Activated CD8-positive, alpha-beta T cell treated with anti-CD3 and anti-CD28 coated beads, Interleukin-2, amount 10 ng/mL, durations not matched to agents 7 days and 5 days (primary cell): ENCODE data around the gene NRL. TPM values are rescaled to one million over a fixed set of nuclear protein-coding genes. Genes with fewer than 3 reads are reported as not detected.

Experiments used
- ATAC-seq: fragments of 150-1000 bp; cut with Tn5 transposase; one replicate; pipeline ENCODE4 v1.10.0; 2021; ENCODE audit warnings: moderate library complexity
- CTCF ChIA-PET: fragments of 350-600 bp; sonication (Branson Sonifier 250); formaldehyde crosslinking; loops from one replicate; lab custom pipeline; 2021; ENCODE audit warnings: antibody characterized with exemption; lab: Charles Lee
- POLR2A ChIA-PET: fragments of 350-600 bp; sonication (Branson Sonifier 250); formaldehyde crosslinking; loops from one replicate; lab custom pipeline; 2021; ENCODE audit warnings: antibody characterized with exemption; lab: Charles Lee
- DNase-seq: peaks from one replicate; pipeline ENCODE4 v3.0.0-alpha.2; 2020
- H3K27ac Mint-ChIP-seq: one replicate; pipeline ENCODE4 v1.8.0; 2021; ENCODE audit warnings: mild to moderate bottlenecking, mixed read lengths
- H3K27me3 Mint-ChIP-seq: one replicate; pipeline ENCODE4 v1.8.0; 2021; ENCODE audit warnings: low read depth, mixed read lengths
- H3K36me3 Mint-ChIP-seq: one replicate; pipeline ENCODE4 v1.8.0; 2021; ENCODE audit warnings: low read depth, mixed read lengths
- H3K4me1 Mint-ChIP-seq: one replicate; pipeline ENCODE4 v1.8.0; 2021; ENCODE audit warnings: low read depth, mixed read lengths
- H3K4me3 Mint-ChIP-seq: one replicate; pipeline ENCODE4 v1.8.0; 2021; ENCODE audit warnings: mild to moderate bottlenecking, mixed read lengths
- H3K9me3 Mint-ChIP-seq: one replicate; pipeline ENCODE4 v1.8.0; 2022; ENCODE audit warnings: mixed read lengths; ENCODE audit not compliant: insufficient read depth
- total RNA-seq, 2 experiments: library from RNA; stranded (reverse); gene quantifications; one replicate each; pipeline ENCODE4 v1.2.3, GENCODE V29; 2021

Gene NRL
- total RNA-seq, 2 experiments from 2014 or later, result 2.8 to 3.4 TPM

- Mint-ChIP-seq H3K27ac (peak overlapping the region; percentile 43), H3K9me3 (no peaks in the 10 kb centered on the region), H3K4me1 (peaks cover 54% of the 10 kb centered on the region), H3K4me3 (peak overlapping the region; percentile 88), H3K36me3 (peaks cover 76% of the 10 kb centered on the region), H3K27me3 (no peaks in the 10 kb centered on the region)
- POLR2A ChIA-PET, result interaction anchor here (1.0 to 10.1 kb wide), 3 partner anchors 16 to 30 kb away, joined by 5 to 229 read pairs (median 14); partner anchors contain the start of genes DCAF11, IRF9 and NRL
- DNase-seq, result no peak
- no peak for ATAC-seq
- CTCF ChIA-PET, result interaction anchor here (4.8 to 6.1 kb wide), 2 partner anchors 16 to 29 kb away, joined by 22 to 77 read pairs; partner anchors contain the start of genes DCAF11, IRF9 and NRL
Measured at GRCh38 chr14:24144451-24144850, 29.7 kb upstream of the NRL start.

- H3K4me1 Mint-ChIP-seq, result peaks cover 54% of the 10 kb centered on the region
- H3K27ac Mint-ChIP-seq, result peak overlapping the region; percentile 1
- ChIA-PET POLR2A (interaction anchor here (0.7 to 2.2 kb wide), 4 partner anchors 15 to 526 kb away, joined by 3 to 14 read pairs (median 4); partner anchors contain the start of genes DCAF11, IRF9 and NRL), CTCF (interaction anchor here (4.8 to 6.1 kb wide), 2 partner anchors 17 to 28 kb away, joined by 22 to 77 read pairs; partner anchors contain the start of genes DCAF11, IRF9 and NRL)
- ATAC-seq (no peak), DNase-seq (no peak)
- no peak overlapping the region for H3K4me3 Mint-ChIP-seq
- H3K9me3 Mint-ChIP-seq, result no peaks in the 10 kb centered on the region
- H3K27me3 Mint-ChIP-seq, result no peaks in the 10 kb centered on the region
- peaks cover 76% of the 10 kb centered on the region for H3K36me3 Mint-ChIP-seq
Measured at GRCh38 chr14:24143511-24143910, 28.8 kb upstream of the NRL start.

GRCh38 chr14:24141097-24141880 lies 26.5 kb upstream of the NRL start, which contains the start of gene EMC9:
Gene EMC9, minus strand, starts transcription at chr14:24141591. Its CDS starts 287 bp downstream, at chr14:24141304.
- Mint-ChIP-seq H3K27ac (peak within 1 kb of the TSS; percentile 77), H3K4me1 (peaks cover 66% of the 10 kb centered on the region), H3K27me3 (no peaks in the 10 kb centered on the region), H3K36me3 (peaks cover 88% of the 10 kb centered on the region), H3K4me3 (peak within 1 kb of the TSS; percentile 97), H3K9me3 (no peaks in the 10 kb centered on the region)
- DNase-seq, result peak; percentile 100
- POLR2A ChIA-PET, result interaction anchor here (0.6 to 3.5 kb wide), 14 partner anchors 9 to 289 kb away, joined by 3 to 56 read pairs (median 4); partner anchors contain the start of genes CHMP4A, DCAF11, IRF9 and KHNYN
- CTCF ChIA-PET, result interaction anchor here (0.7 to 2.2 kb wide), 16 partner anchors 9 to 296 kb away, joined by 3 to 20 read pairs (median 4); partner anchors contain the start of genes CIDEB, DCAF11, IRF9 and NRL
- ATAC-seq, result peak; percentile 92

GRCh38 chr14:24139272-24139934 lies 24.7 kb upstream of the NRL start:
- ATAC-seq (no peak), DNase-seq (peak; percentile 49)
- no peaks in the 10 kb centered on the region for H3K27me3 Mint-ChIP-seq
- peak overlapping the region; percentile 68 for H3K27ac Mint-ChIP-seq
- H3K4me1 Mint-ChIP-seq, result peaks cover 62% of the 10 kb centered on the region
- peaks cover 69% of the 10 kb centered on the region for H3K36me3 Mint-ChIP-seq
- POLR2A ChIA-PET, result interaction anchor here (2.5 to 4.0 kb wide), 3 partner anchors 8 to 25 kb away, joined by 32 to 56 read pairs (median 48); partner anchors contain the start of genes DCAF11, IRF9, NRL and PSME2
- H3K4me3 Mint-ChIP-seq, result peak overlapping the region; percentile 97
- CTCF ChIA-PET, result interaction anchor here (1.5 to 5.2 kb wide), 3 partner anchors 21 to 30 kb away, joined by 3 to 37 read pairs (median 4); partner anchors contain the start of gene IRF9
- no peaks in the 10 kb centered on the region for H3K9me3 Mint-ChIP-seq

- Mint-ChIP-seq H3K36me3 (peaks cover 63% of the 10 kb centered on the region), H3K27me3 (no peaks in the 10 kb centered on the region), H3K4me1 (peaks cover 54% of the 10 kb centered on the region), H3K27ac (peak overlapping the region; percentile 68), H3K4me3 (peak overlapping the region; percentile 97), H3K9me3 (no peaks in the 10 kb centered on the region)
- ATAC-seq (no peak), DNase-seq (no peak)
- CTCF ChIA-PET, result interaction anchor here (1.5 to 5.2 kb wide), 5 partner anchors 22 to 30 kb away, joined by 3 to 43 read pairs (median 8); partner anchors contain the start of genes DCAF11, IRF9 and NRL
- POLR2A ChIA-PET, result interaction anchor here (0.5 to 8.7 kb wide), 5 partner anchors 8 to 44 kb away, joined by 3 to 119 read pairs (median 56); partner anchors contain the start of genes DCAF11, IRF9, NRL and PSME2
Measured at GRCh38 chr14:24138396-24139271, 23.9 kb upstream of the NRL start.

- peak overlapping the region; percentile 91 for H3K27ac Mint-ChIP-seq
- DNase-seq (no peak), ATAC-seq (no peak)
- H3K36me3 Mint-ChIP-seq, result peaks cover 56% of the 10 kb centered on the region
- H3K4me3 Mint-ChIP-seq, result peak overlapping the region; percentile 86
- peaks cover 49% of the 10 kb centered on the region for H3K4me1 Mint-ChIP-seq
- H3K9me3 Mint-ChIP-seq, result no peaks in the 10 kb centered on the region
- POLR2A ChIA-PET, result interaction anchor here (0.6 to 8.7 kb wide), 7 partner anchors 9 to 73 kb away, joined by 3 to 119 read pairs (median 7); partner anchors contain the start of genes DCAF11, IRF9, NRL and PSME2
- CTCF ChIA-PET, result interaction anchor here (0.7 to 5.2 kb wide), 6 partner anchors 9 to 170 kb away, joined by 3 to 43 read pairs (median 16); partner anchors contain the start of genes DCAF11, IRF9, NRL and PSME2
- H3K27me3 Mint-ChIP-seq, result no peaks in the 10 kb centered on the region
Measured at GRCh38 chr14:24137529-24138395, 23.0 kb upstream of the NRL start.

- Mint-ChIP-seq H3K4me3 (peak overlapping the region; percentile 86), H3K9me3 (no peaks in the 10 kb centered on the region), H3K27ac (peak overlapping the region; percentile 91), H3K4me1 (peaks cover 51% of the 10 kb centered on the region), H3K27me3 (no peaks in the 10 kb centered on the region), H3K36me3 (peaks cover 52% of the 10 kb centered on the region)
- DNase-seq, result peak; percentile 32
- ChIA-PET CTCF (interaction anchor here (0.7 to 5.2 kb wide), 8 partner anchors 10 to 174 kb away, joined by 3 to 43 read pairs (median 6); partner anchors contain the start of genes DCAF11, IRF9, LTB4R and NRL), POLR2A (interaction anchor here (0.6 to 8.7 kb wide), 12 partner anchors 10 to 85 kb away, joined by 3 to 119 read pairs (median 6); partner anchors contain the start of genes CARMIL3, CHMP4A, DCAF11 and IPO4)
- ATAC-seq, result no peak
Measured at GRCh38 chr14:24136684-24137528, 22.2 kb upstream of the NRL start.

GRCh38 chr14:24135834-24136683 lies 21.3 kb upstream of the NRL start, which contains the start of gene PSME1:
Gene PSME1, plus strand, starts transcription at chr14:24136194. Its CDS starts 69 bp downstream, at chr14:24136263.
- POLR2A ChIA-PET, result interaction anchor here (0.5 to 8.7 kb wide), 17 partner anchors 9 to 174 kb away, joined by 3 to 119 read pairs (median 5); partner anchors contain the start of genes CARMIL3, CHMP4A, DCAF11 and IPO4
- CTCF ChIA-PET, result interaction anchor here (0.6 to 5.2 kb wide), 10 partner anchors 9 to 175 kb away, joined by 3 to 43 read pairs (median 5); partner anchors contain the start of genes DCAF11, IRF9, LTB4R and NRL
- ATAC-seq, result peak; percentile 91

More at GRCh38 chr14:24135834-24136683, 21.3 kb upstream of the NRL start, which contains the start of gene PSME1:
- Mint-ChIP-seq H3K9me3 (no peaks in the 10 kb centered on the region), H3K4me3 (peak within 1 kb of the TSS; percentile 86), H3K27me3 (no peaks in the 10 kb centered on the region), H3K27ac (peak within 1 kb of the TSS; percentile 91), H3K36me3 (peaks cover 47% of the 10 kb centered on the region), H3K4me1 (peaks cover 54% of the 10 kb centered on the region)
- peak; percentile 95 for DNase-seq
